ENCODE data around the gene HOXA13.

The HOXA13 gene

GRCh38 chr7:27245798-27246691 is 46.2 kb upstream of the HOXA13 start:
- TF ChIP-seq, protein P1, sequence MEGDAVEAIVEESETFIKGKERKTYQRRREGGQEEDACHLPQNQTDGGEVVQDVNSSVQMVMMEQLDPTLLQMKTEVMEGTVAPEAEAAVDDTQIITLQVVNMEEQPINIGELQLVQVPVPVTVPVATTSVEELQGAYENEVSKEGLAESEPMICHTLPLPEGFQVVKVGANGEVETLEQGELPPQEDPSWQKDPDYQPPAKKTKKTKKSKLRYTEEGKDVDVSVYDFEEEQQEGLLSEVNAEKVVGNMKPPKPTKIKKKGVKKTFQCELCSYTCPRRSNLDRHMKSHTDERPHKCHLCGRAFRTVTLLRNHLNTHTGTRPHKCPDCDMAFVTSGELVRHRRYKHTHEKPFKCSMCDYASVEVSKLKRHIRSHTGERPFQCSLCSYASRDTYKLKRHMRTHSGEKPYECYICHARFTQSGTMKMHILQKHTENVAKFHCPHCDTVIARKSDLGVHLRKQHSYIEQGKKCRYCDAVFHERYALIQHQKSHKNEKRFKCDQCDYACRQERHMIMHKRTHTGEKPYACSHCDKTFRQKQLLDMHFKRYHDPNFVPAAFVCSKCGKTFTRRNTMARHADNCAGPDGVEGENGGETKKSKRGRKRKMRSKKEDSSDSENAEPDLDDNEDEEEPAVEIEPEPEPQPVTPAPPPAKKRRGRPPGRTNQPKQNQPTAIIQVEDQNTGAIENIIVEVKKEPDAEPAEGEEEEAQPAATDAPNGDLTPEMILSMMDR (IDR thresholded peaks at IDR 0.05; ENCODE audit: control insufficient read depth, extremely low read depth, insufficient read depth) = no peak
- no peak for DNase-seq (ENCODE audit: low read depth)
- no peak overlapping the region for H3K4me3 ChIP-seq (ENCODE audit: low read depth, low read length)

GRCh38 chr7:27245124-27245797 is 45.4 kb upstream of the HOXA13 start:
- TF ChIP-seq, protein P1 (IDR thresholded peaks at IDR 0.05; ENCODE audit: control insufficient read depth, extremely low read depth, insufficient read depth) = no peak
- H3K4me3 ChIP-seq (ENCODE audit: low read depth, low read length) = no peak overlapping the region
- no peak for DNase-seq (ENCODE audit: low read depth)

- no peak overlapping the region for H3K4me3 ChIP-seq (ENCODE audit: low read depth, low read length)
- no peak for DNase-seq (ENCODE audit: low read depth)
- TF ChIP-seq, protein P1 (IDR thresholded peaks at IDR 0.05; ENCODE audit: control insufficient read depth, extremely low read depth, insufficient read depth) = no peak
These were observed 44.7 kb upstream of the HOXA13 start for GRCh38 chr7:27244488-27245123.

- DNase-seq (ENCODE audit: low read depth) = no peak
- no peak overlapping the region for H3K4me3 ChIP-seq (ENCODE audit: low read depth, low read length)
- TF ChIP-seq, protein P1 (IDR thresholded peaks at IDR 0.05; ENCODE audit: control insufficient read depth, extremely low read depth, insufficient read depth) = no peak
These were observed 43.7 kb upstream of the HOXA13 start for GRCh38 chr7:27243340-27244163.

DNA sequence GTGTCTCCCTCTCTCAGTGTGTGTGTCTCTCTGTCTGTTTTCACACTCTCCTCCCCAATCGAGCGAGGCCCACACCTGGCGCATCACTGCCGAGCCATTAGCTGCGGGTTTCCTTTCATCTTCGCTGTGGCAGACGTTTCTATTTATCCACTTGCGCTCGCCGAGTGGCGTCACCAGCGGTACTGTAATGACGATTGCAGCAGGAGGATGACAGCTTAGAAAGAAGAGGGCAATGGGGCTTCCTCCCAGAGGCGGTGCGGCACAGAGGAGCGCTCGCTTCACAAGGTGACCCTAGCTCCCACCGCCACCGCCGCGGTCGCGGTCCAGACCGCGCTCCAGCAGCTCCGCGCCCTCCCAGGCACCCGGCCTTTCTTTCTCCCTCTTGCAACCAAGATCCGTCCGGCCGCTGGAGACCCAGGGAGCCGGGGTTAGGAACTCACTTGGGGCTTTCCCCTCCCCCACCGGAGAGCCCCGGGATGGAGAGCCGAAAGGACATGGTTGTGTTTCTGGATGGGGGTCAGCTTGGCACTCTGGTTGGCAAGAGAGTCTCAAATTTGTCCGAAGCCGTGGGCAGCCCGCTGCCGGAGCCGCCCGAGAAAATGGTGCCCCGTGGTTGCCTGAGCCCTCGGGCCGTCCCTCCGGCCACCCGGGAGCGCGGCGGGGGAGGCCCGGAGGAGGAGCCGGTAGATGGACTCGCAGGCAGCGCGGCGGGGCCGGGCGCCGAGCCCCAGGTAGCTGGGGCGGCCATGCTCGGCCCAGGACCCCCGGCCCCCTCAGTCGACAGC is 42.9 kb upstream of the HOXA13 start, which contains the start of gene EVX1:
Gene EVX1, plus strand, starts transcription at position 248 of the 785 bp plus-strand sequence. Its CDS starts 229 bp downstream, at position 477.
- no peak for DNase-seq (ENCODE audit: low read depth)
- H3K4me3 ChIP-seq (ENCODE audit: low read depth, low read length) = no peak within 1 kb of the TSS
- TF ChIP-seq, protein P1 (IDR thresholded peaks at IDR 0.05; ENCODE audit: control insufficient read depth, extremely low read depth, insufficient read depth) = no peak

All from LNCaP clone FGC (cell line).